ENCODE data around the gene LOXHD1.

Gene LOXHD1

DNA sequence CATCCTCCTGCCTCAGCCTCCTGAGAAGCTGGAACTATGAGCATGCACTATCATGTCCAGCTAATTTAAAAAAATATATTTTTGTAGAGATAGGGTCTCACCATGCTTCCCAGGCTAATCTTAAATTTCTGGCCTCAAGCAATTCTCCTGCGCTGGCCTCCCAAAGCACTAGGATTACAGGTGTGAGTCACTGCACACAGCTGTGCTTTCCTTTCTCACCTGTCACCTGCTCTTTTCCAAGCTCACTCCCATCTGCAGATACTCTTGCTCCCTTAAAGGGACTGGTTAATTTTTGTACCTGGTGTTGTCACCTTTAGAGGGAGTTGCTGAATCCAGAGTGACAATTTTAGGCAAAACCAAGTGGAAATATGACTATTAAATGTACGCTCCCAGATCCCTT, 178.2 kb downstream of the LOXHD1 start:
- DNase-seq (ENCODE audit: low spot score) = no peak

DNA sequence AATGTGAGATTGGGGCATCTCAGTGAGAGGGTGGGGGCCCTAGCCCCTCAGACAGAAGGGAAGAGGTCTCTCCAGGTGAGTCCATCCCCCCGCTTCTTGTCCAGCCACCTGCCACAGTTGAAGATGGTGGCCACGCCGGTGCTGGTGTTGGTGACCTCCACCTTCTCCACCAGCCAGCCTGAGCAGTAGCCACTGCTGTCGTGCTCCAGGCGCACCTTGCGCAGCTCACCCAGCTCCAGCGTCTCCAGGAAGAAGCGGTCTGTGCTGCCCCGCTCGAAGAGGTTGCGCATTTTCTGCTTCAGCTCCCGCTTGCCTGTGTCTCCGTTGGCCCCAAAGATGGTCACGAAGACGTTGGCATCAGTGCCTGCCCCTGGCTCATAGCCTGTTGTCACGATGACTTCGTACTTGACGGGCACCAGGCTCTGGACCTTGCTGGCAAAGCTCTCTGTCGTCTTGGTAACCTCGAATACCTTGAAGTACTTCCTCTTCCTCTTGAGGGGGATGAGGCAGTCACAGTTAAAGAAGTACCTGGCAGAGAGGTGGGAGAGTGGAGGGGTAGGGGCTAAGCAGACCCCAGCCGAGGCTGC, 179.5 kb downstream of the LOXHD1 start:
- no peak for DNase-seq (ENCODE audit: low spot score)

DNA sequence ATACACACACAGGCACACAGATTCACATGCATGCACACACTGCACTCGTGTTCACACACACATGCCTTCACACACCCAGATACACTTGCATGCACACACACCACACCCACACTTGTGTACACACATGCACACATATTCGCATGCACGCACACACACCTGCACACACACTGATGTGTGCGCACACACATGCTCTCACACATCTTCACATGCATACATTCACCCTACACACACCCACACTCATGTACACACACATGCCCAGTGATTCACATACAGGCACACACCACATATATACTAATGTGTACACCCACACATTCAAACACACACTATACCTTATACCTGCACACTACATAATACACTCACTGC, 181.6 kb downstream of the LOXHD1 start:
- no peak for DNase-seq (ENCODE audit: low spot score)

- DNase-seq (ENCODE audit: low spot score) = no peak
Observed at GRCh38 chr18:46474487-46475389, 182.3 kb downstream of the LOXHD1 start.

- DNase-seq (ENCODE audit: low spot score) = no peak
Observed at GRCh38 chr18:46471809-46472498, 185.1 kb downstream of the LOXHD1 start.

- DNase-seq (ENCODE audit: low spot score) = no peak
Observed at GRCh38 chr18:46470714-46471113, 186.3 kb downstream of the LOXHD1 start.

GRCh38 chr18:46469186-46469915, 187.7 kb downstream of the LOXHD1 start:
- no peak for DNase-seq (ENCODE audit: low spot score)

DNA sequence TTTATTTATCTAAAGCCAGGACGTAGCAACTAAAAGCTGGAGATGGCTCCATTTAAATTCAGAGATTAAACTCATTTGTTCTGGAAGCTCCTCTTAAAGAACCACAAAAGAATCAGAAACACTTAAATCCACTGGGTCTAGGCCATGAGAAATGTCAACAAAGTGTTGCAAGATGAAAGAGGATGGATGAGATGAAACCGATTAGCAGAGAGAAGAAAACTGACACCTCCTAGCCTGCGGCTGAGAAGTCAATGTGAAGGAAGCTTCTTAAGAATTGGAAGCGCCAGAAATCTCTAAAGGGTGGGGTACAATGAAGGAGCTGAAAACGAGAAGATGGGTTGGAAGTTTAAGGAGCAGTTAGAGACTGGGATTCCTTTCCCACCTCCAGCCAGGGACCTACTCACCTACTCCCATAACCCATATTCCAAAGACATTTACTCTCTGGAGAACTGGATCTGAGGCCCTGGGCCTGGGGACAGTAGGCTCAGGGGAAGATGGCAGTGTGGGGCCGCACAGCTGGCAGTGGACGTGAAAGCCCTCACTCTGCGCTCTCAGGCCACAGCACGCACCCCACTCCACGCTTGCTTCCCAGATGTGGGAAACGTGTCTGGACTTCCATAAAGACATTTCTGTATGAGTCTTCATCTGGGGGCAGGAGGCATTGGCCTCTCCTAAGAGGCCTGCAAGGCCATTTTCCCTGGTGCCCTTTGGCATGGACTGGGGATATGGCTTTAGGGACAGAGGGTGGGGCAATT, 188.4 kb downstream of the LOXHD1 start:
- DNase-seq (ENCODE audit: low spot score) = no peak

- DNase-seq (ENCODE audit: low spot score) = no peak
Observed at GRCh38 chr18:46466234-46467160, 190.5 kb downstream of the LOXHD1 start.

DNA sequence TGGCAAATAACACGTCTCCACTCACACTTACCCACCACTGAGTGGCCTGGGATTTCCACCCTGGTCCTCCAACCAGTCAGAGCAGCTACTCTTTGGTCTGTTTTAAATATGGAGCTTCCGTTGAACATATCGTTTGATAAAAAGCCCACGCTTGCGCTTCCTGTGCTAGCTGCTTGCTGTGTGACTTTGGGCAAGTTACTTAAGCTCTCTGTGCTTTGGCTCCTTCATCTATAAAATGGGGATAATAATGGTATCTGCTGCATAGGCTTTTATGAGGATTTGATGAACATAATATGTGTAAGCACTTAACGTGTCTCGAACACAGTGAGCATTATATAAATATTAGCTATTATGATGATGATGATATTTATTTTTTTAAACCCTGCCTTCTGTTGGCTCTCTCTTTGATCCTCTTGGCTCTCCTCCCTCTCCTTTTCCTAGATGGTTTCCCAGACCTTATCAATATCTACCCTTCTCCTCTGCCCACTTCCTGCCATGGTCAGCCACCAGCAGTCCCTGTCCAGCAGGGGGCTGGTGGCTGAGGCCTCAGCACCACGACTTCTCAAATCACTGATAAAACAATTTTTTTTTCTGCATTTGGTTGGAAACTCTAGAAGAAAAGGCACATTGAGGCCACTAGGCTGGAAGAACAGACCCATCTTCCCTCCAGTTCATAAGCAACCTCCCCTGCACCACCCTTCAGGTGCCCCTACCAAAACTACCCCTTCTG, 191.9 kb downstream of the LOXHD1 start:
- DNase-seq (ENCODE audit: low spot score) = no peak

DNA sequence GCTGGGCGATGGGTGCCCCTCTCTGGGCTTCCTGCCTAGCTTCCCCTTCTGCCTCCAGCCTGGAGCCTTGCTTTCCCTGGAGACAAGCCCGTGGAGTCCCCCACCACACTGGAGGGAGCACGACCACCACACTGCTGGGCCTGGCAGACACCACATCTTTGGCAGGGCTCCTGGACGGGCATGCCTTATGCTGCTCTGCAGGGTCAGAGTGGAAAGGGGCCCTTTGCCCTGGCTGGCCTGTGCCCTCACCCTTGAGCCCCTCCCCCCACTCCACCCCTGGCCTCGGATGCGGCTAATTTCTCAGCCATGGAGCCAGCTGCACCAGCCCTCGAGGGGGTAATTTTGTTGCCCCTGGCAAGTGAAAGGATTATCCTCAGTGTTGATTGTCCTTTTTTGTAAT, 194.5 kb downstream of the LOXHD1 start:
- DNase-seq (ENCODE audit: low spot score) = no peak

GRCh38 chr18:46461993-46462392, 195.0 kb downstream of the LOXHD1 start:
- DNase-seq (ENCODE audit: low spot score) = no peak

DNA sequence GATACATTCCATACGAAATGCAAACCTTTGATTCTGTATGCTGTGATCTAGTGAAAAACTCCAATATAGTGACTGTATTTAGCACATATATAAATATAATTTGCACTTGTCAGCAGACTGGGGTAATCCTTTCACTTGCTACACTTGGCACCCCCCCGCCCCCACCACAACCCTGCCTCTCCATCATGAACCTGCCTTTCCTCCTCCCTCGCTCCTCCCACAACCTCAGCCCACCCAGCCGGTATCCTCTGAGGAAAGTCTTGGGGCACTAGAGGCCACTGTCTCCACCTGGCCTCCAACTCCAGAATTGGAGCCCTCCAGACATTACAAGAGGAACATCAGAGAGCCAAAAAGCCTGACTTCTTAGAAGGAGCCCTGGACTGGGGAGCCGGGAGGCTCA, 196.3 kb downstream of the LOXHD1 start:
- DNase-seq (ENCODE audit: low spot score) = no peak

DNA sequence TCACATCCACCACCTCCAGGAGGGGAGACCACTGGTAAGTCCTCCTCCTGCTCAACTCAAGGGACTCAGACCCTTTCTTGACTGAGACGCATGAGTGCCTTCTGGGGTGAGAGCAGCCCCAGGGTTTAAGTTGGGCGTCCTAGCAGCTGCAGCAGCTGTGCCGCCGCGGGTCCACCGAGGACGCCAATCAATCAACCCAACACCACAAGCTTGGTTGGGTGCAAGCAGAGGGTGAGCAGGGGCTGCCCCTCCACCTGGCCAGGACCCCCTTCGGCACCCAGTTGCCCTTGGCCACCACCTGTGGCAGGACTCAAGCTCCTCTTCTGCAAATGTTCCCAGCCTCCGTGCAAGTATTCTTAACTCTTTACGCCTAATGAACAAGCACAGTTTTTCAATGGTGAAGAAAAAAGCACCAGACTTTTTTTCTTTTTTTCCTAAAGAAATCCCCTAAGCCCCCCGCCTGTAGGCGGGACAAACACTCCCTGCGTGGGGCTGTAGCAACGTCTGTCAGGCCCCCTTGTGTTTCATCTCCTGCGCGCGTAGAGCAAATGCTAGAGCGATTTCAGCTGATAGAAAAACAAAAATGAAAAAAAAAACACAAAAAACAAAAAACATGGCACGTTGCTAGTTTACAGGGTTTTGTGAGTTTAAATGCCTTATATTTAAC, 197.1 kb downstream of the LOXHD1 start:
- DNase-seq (ENCODE audit: low spot score) = no peak

GRCh38 chr18:46458472-46458871, 198.5 kb downstream of the LOXHD1 start:
- no peak for DNase-seq (ENCODE audit: low spot score)

DNA sequence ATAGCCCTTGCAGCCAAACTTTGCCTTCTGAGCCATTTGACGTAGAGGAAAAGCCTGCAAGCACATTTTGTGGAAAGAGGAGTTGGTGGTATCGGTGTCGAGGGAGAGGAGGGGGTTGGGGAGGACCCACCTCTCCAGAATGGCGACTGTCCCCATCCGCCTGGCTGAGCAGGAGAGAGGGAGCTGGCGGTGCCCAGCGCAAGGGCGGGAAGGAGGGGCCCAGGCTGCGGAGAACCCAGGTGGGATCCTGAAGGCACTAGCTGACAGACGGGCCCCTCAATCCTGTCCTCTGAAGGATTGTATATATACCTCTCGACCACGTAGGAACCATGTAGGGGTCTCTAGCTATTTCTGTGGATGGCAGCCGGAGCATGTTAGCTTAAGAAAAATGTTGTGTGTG, 200.3 kb downstream of the LOXHD1 start:
- no peak for DNase-seq (ENCODE audit: low spot score)

DNA sequence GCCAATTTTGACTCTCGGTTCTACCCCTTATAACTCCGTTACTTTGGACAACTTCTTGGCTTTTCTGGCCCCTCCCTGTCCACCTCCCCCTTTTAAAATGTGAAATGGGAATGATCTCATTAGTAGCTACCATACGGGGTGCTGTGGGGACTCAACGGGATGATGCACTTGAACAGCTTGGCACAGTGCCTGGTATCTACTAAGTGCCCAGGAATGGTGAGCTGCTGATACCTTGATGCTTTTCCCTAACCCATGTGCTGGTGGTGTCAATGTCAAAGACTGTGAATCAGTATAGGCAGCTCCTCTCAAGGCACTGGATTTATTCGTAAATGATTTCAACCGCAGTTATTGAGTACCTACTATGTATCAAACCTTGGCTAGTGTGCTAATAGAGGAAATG, 204.2 kb downstream of the LOXHD1 start:
- DNase-seq (ENCODE audit: low spot score) = no peak

DNA sequence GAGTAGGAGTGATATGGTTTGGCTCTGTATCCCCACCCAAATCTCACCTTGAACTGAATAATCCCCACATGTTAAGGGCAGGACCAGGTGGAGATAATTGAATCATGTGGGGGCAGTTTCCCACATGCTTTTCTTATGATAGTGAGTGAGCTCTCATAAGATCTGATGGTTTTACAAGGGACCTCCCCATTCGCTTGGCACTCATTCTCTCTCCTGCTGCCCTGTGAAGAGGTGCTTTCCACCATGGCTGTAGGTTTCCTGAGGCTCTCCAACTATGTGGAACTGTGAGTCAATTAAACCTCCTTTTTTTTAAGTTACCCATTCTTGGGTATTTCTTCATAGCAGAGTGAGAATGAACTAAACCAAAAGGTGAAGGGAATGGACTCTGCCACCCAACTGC, 207.5 kb downstream of the LOXHD1 start:
- no peak for DNase-seq (ENCODE audit: low spot score)

DNA sequence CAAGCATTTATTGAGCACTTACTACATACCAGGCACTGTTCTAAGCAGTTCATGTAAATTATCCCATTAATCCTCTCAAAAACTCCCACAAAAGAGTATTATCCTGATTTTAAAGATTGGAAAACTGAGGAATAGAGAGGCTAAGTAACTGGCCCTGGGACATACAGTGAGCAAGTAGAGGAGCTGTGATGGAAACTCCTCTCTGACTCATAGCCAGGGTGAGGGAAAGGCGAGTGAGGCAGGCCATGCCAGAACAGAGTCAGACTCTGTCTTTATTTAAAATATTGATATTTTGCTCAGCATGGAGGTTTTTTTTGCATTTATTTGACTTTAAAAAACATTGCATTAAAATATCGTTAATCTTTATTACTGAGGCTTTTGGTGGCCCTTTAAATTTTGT, 208.0 kb downstream of the LOXHD1 start:
- no peak for DNase-seq (ENCODE audit: low spot score)
